ENCODE measurements around the gene PITX2.

Gene PITX2

GRCh38 chr4:110624398-110624780 lies 1.5 kb upstream of the PITX2 start:
- DNase-seq (ENCODE audit: low read depth in 2 of 2): no peak

DNA sequence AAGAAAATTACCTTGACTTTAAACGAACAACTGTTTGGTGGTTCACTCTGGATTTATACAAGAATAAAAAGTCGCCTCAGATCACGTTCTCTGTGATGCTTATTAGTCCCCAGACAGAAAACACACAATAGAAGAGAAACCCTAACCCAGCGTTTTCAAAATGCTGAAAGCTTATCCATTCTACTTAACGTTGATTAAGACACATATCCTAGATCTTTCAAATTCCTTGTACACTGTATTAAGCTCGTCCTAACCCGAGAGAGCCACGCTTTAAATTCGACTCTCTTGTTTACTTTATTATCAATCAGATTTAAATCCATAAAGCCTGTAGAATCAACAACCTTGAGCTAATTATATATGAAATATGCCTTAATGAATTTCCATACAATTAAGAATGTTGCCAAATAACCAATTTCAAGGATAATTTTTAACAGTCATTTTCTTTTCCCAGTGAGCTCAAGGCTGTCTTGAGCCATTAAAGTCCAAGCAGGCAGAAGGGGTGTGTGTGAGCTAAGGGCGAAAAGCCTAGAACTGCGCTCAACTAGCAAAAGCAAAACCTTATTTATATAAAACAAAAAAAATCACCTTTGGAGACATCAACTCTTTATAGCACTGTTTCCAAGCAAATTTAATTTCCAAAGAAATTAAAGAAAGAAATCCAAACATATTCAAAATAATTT lies 981 bp upstream of the PITX2 start:
- no peak for DNase-seq (ENCODE audit: low read depth in 2 of 2)

GRCh38 chr4:110621839-110622751 lies 782 bp downstream of the PITX2 start:
- DNase-seq (ENCODE audit: low read depth in 2 of 2): no peak

- no peak for DNase-seq (ENCODE audit: low read depth in 2 of 2)
Observed at GRCh38 chr4:110621328-110621812, 1.5 kb downstream of the PITX2 start.

DNA sequence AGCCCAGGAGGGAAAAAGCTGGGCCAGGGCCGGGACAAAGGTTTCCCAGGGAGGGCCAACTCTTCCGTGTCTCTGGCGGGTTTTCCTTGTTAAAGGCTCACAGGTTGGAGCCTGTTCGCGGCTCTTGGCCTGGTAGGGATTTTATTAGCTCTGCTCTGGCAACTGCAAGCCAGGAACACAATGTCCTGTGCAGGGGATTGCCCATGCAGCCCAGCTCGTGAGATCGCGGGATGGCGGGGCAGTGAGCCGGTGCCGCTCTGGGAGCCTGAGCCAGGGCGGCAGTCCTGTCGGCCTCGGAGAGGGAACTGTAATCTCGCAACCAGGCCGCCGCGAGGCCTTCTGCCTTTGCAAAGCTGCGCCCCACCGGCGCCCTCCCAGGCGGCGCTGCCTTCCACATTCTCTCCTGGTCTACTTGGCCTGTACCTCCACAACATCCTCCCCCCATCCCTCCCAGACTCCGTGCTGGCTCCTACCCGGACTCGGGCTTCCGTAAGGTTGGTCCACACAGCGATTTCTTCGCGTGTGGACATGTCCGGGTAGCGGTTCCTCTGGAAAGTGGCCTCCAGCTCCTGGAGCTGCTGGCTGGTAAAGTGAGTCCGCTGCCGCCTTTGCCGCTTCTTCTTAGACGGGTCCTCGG lies 2.1 kb downstream of the PITX2 start:
- DNase-seq (ENCODE audit: low read depth in 2 of 2): no peak

DNA sequence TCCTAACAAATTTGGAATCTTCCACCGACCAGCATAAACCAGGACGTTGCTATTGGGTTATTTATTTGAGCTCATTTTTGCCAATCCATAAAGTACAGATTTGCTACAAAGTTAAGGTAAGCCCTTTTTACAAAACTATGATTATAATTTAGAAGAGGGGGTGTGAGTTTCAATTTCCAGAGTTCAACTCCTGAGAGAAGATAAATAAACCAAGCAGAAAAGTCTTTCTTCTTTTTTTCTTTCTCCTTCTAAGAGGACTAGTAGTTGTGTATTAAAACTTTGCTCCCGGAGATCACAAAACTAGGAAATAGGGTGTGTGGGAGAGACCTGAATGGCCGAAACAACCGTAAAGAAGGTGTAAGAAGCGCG lies 2.6 kb downstream of the PITX2 start:
- no peak for DNase-seq (ENCODE audit: low read depth in 2 of 2)

DNA sequence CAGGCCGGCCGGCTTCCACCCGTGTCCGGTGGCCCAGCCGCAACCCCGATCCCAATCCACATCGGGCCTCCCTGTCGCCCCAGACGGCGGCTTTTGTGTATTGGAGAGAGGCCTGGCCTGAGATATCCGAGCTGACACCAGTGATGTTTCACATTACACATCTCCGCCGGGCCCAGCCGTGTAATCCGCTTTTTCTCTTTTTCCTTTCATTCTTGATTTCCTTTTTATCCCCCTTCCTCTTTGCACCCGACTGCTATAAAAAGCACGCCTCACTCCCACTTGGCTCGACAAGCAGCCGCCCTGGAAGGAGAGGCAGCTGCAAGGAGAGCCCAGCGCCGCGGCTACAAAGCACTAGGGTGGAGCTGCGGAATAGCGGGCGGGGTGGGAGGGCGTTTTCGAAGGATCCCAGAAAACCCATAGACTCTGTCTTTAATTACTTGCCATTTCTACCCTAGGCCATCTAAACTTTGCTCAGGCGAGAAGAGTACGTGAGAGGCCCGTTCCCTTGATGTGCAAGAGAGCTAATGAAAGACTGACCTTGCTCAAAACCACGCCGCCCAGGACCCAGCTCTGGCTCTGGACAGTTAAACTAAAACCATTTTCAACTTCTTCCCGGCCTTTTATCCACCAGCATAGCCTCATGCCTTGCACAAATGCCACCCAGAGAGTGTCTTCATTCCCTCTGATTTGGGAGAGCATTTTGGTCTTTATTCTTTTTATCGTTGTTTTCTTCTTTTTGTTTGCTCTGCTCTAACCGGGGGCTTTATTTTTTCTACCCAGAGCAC lies 3.2 kb downstream of the PITX2 start:
- no peak for DNase-seq (ENCODE audit: low read depth in 2 of 2)

DNA sequence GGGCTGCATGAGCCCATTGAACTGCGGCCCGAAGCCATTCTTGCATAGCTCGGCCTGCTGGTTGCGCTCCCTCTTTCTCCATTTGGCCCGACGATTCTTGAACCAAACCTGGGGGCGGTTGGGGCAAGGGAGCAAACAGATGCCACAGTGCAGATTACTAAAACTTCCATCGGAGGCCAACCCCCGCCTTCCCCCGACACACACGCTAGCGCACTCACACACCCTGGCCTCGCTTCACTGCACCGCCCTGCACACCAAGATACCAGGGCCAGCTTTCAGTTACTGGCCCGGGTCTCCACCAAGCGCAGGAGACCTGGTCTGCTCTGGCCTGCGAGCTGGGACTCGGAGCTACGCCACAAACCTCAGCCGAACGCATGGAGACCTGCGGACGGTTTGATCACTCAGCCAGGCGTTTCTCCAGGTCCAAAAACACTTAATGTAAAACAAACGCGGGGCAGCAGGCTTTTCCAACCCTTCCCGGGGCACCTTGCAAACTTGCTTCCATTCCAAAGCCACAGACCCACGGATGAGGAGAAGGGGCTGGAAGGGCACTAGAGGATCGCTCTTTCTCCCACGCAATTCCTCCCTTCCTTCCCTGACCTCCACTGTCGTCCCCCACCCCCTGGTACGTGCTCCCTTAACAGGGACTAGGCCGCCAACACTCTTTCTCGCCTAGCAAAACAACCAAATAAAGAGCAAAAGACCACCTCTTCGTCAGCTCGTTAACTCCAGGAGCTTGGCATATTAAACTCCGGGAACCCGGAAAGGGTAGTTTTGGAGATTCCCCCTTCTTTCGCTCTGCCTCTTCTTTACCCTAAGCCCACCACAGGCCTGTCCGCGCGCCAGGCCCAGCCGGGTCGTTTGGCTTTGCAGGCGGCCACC lies 4.1 kb downstream of the PITX2 start:
- DNase-seq (ENCODE audit: low read depth in 2 of 2): no peak

DNA sequence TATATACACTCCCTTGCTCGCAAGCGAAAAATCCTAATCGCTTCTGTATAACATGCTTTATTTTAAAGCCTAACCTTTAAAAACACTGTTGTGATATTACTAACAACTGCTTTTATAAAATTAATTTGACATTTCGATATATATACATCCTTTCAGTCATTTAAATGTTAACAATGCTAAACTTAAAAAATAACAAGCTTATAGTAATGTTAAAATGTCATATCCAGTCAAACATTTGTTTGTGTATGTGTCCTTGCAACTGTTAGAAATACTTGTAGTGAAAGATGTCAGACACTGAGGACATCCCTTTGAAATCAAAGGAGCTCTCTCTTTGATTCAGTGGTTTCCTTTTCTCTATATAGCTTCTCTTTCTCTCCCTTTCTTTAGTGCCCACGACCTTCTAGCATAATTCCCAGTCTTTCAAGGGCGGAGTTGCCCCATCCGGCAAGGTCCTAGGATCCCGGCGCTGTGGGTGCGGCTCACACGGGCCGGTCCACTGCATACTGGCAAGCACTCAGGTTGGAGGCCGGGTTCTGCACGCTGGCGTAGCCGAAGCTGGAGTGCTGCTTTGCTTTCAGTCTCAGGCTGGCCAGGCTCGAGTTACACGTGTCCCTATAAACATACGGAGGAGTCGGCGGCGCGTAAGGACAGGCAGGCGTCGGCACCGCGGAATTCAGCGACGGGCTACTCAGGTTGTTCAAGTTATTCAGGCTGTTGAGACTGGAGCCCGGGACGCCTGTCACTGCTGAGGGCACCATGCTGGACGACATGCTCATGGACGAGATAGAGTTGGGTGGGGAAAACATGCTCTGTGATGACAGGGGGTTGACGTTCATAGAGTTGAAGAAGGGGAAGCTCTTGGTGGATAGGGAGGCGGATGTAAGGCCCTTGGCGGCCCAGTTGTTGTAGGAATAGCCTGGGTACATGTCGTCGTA lies 5.0 kb downstream of the PITX2 start:
- DNase-seq (ENCODE audit: low read depth in 2 of 2): no peak

- no peak for DNase-seq (ENCODE audit: low read depth in 2 of 2)
Observed at GRCh38 chr4:110617075-110617640, 5.7 kb downstream of the PITX2 start.

DNA sequence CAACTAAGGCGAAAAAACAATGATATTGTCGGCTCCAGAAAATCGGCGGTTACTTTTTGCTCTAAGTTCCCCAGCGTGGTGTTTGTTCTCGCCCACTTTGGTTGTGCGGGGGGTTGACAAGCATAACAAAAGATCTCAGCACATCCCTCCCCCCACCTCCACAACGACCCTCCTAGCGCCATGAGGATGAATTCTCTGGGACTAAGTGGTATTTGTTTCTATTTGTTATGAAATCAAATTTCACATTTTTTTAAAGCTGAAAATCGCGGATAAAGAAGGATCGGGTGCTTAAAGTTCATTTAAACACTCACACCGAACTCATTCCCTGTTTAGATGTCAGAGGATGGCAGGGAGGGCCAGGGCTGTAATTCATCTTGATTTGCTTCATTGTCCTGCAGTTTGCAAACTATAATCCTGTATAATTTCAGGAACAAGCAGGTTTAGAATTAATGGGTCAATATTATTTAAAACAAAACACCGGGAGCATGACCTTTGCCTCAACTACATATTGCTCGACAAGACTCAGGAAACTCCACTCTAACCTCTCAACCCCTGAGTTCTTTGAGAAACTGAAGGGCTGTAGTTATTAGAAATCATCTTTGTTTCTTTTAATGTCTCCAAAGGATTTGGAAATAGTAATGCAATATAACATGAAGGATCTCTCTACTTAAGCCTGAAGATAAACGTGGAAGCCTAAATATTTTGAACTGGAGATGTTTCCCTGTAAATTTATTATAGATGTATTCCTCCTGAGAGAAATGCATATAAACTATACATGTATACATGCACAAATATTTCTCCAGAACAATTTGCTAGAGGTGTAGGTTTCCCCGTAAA lies 6.4 kb downstream of the PITX2 start:
- no peak for DNase-seq (ENCODE audit: low read depth in 2 of 2)

- DNase-seq (ENCODE audit: low read depth in 2 of 2): no peak
Observed at GRCh38 chr4:110615353-110616237, 7.3 kb downstream of the PITX2 start.

- DNase-seq (ENCODE audit: low read depth in 2 of 2): no peak
Observed at GRCh38 chr4:110614976-110615352, 7.9 kb downstream of the PITX2 start.

DNA sequence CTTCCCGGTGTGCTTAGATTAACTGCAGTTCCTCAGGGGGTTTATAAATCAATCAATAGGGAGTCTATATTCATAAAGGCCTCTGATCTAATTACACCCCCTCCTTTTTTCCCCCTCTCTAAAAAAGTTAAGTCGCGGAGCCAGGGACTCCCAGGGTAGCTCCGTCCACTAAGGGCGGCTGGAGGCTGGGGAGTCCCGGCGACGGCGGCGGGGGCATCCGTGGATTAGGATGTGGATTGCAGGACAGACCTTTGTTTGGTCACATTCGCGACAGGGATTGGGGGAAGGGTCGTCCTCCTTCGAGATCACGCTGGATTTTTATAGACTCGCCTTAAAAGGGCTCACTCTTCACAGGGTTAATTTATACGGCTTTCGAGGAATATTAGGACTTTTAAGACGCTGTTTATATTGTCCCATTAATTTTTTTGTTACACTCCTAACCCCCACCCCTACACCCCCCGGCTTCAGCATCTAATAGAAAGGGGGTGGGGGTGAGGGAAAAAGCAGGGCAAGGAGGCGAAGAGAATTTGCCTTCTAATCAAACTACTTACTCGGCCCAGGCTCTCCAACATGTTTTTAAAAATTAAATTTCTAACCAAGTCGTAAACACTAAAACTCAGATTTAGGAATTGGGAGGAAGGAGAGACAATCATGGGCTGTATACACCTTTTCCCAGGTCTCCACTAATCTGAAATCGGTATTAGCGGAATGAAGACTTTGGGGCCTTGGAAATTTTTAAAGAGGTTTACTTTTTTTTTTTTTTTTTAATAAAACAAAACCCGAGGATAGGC lies 8.5 kb downstream of the PITX2 start:
- no peak for DNase-seq (ENCODE audit: low read depth in 2 of 2)

GRCh38 chr4:110613745-110614144 lies 9.1 kb downstream of the PITX2 start:
- DNase-seq (ENCODE audit: low read depth in 2 of 2): no peak

GRCh38 chr4:110612631-110613269 lies 10.1 kb downstream of the PITX2 start:
- DNase-seq (ENCODE audit: low read depth in 2 of 2): no peak
